ENCODE measurements around the gene TAPT1. TPM values are rescaled to one million over a fixed set of nuclear protein-coding genes. Genes with fewer than 3 reads are reported as not detected.

TAPT1 gene
- total RNA-seq, 1 experiment from 2014 or later, result 48.6 TPM

- no peaks in the 10 kb centered on the region for H3K9me3 ChIP-seq (ENCODE audit: low read depth, low read length, poor library complexity, severe bottlenecking)
- no peaks in the 10 kb centered on the region for H3K27me3 ChIP-seq (replicated peaks; ENCODE audit: insufficient read depth, low read depth, low read length, poor library complexity)
- H3K27ac ChIP-seq (ENCODE audit: low read depth, low read length, poor library complexity, severe bottlenecking), result no peak overlapping the region
- no TSS peak for BruUV-seq (replicated peaks)
- ChIA-PET POLR2A (ENCODE audit: low non-redundant PET) (no interaction called here), CTCF (no interaction called here)
- no peaks in the 10 kb centered on the region for H3K36me3 ChIP-seq (ENCODE audit: insufficient read depth, low read length, poor library complexity, severe bottlenecking)
- intact Hi-C loops (cut with micrococcal nuclease; ENCODE audit: unreplicated experiment), result no loop called here
- TF ChIP-seq EZH2 (IDR thresholded peaks at IDR 0.05; ENCODE audit: borderline replicate concordance, low read depth, low read length, poor library complexity, severe bottlenecking), result no peak
- TF ChIP-seq CTCF (conservative IDR thresholded peaks at IDR 0.05; ENCODE audit: low read depth, low read length), result no peak
- DNase-seq (ENCODE audit: low spot score), result no peak
- H3K4me3 ChIP-seq (ENCODE audit: low read depth, low read length, poor library complexity, severe bottlenecking), result no peak overlapping the region
- H3K4me1 ChIP-seq (ENCODE audit: insufficient read depth, low read length, poor library complexity, severe bottlenecking), result peaks cover 12% of the 10 kb centered on the region
Measured at GRCh38 chr4:16168710-16169388, 57.4 kb downstream of the TAPT1 start.

DNA sequence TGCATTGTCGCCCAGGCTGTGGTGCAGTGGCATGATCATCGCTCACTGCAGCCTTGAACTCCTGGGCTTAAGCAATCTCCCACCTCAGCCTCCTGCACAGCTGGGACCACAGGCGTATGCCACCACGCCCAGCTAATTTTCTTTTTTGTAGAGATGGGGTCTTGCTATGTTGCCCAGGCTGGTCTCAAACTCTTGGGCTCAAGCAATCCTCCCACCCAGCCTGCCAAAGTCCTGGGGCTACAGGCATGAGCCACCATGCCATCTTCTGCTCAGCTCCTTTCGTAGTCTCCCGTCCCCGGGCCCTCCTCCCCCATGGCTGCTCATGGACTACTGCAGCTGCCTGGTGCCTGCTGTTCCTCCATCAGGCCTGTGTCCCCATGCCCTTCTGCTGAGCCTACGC is 58.1 kb downstream of the TAPT1 start:
- H3K36me3 ChIP-seq (ENCODE audit: insufficient read depth, low read length, poor library complexity, severe bottlenecking), result peaks cover 3% of the 10 kb centered on the region
- no peak for DNase-seq (ENCODE audit: low spot score)
- no peaks in the 10 kb centered on the region for H3K27me3 ChIP-seq (replicated peaks; ENCODE audit: insufficient read depth, low read depth, low read length, poor library complexity)
- CTCF ChIA-PET, result no interaction called here
- no peak overlapping the region for H3K27ac ChIP-seq (ENCODE audit: low read depth, low read length, poor library complexity, severe bottlenecking)
- no TSS peak for BruUV-seq (replicated peaks)
- POLR2A ChIA-PET (ENCODE audit: low non-redundant PET), result no interaction called here
- H3K4me1 ChIP-seq (ENCODE audit: insufficient read depth, low read length, poor library complexity, severe bottlenecking), result peaks cover 12% of the 10 kb centered on the region
- TF ChIP-seq CTCF (conservative IDR thresholded peaks at IDR 0.05; ENCODE audit: low read depth, low read length) (no peak), EZH2 (IDR thresholded peaks at IDR 0.05; ENCODE audit: borderline replicate concordance, low read depth, low read length, poor library complexity, severe bottlenecking) (no peak)
- no peak overlapping the region for H3K4me3 ChIP-seq (ENCODE audit: low read depth, low read length, poor library complexity, severe bottlenecking)
- H3K9me3 ChIP-seq (ENCODE audit: low read depth, low read length, poor library complexity, severe bottlenecking), result no peaks in the 10 kb centered on the region
- intact Hi-C loops (cut with micrococcal nuclease; ENCODE audit: unreplicated experiment), result no loop called here

DNA sequence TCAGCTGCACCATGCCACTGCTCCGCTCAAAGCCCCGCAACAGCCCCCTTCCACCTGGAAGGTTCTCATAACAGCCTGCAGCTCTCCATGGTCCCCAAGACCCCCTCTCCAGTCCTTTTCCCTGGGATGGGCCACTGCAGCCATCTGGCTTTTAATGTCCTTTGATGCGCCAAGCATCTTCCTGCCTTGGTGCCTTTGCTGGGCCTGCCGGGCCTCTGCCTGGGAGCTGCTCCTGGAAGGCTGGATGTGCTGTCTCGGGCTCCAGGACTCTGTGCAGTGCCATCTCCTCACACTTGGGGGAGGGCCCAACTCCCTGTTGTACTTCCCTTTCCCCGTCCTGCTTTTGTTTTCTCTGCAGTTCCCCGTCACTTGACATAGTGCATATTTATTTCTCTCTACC is 60.3 kb downstream of the TAPT1 start:
- POLR2A ChIA-PET (ENCODE audit: low non-redundant PET), result no interaction called here
- H3K9me3 ChIP-seq (ENCODE audit: low read depth, low read length, poor library complexity, severe bottlenecking), result no peaks in the 10 kb centered on the region
- no peak for DNase-seq (ENCODE audit: low spot score)
- intact Hi-C loops (cut with micrococcal nuclease; ENCODE audit: unreplicated experiment), result no loop called here
- H3K4me3 ChIP-seq (ENCODE audit: low read depth, low read length, poor library complexity, severe bottlenecking), result no peak overlapping the region
- H3K27ac ChIP-seq (ENCODE audit: low read depth, low read length, poor library complexity, severe bottlenecking), result no peak overlapping the region
- CTCF ChIA-PET, result no interaction called here
- peaks cover 13% of the 10 kb centered on the region for H3K4me1 ChIP-seq (ENCODE audit: insufficient read depth, low read length, poor library complexity, severe bottlenecking)
- no TSS peak for BruUV-seq (replicated peaks)
- TF ChIP-seq EZH2 (IDR thresholded peaks at IDR 0.05; ENCODE audit: borderline replicate concordance, low read depth, low read length, poor library complexity, severe bottlenecking) (no peak), CTCF (conservative IDR thresholded peaks at IDR 0.05; ENCODE audit: low read depth, low read length) (no peak)
- peaks cover 8% of the 10 kb centered on the region for H3K36me3 ChIP-seq (ENCODE audit: insufficient read depth, low read length, poor library complexity, severe bottlenecking)
- no peaks in the 10 kb centered on the region for H3K27me3 ChIP-seq (replicated peaks; ENCODE audit: insufficient read depth, low read depth, low read length, poor library complexity)

Data from A673 (cell line).